Neuron (in vitro differentiated cells): ENCODE results near the gene SRSF6.
A peak's percentile ranks its signal among the peaks of the same experiment; 100 is the strongest.

Experiments
- H2AFZ ChIP-seq: one replicate; pipeline ENCODE4 v1.6.1; 2013; ENCODE audit warnings: low read depth, mild to moderate bottlenecking, inconsistent platforms, low read length, moderate library complexity
- H3K27me3 ChIP-seq: one replicate; pipeline ENCODE4 v1.6.1; 2013; ENCODE audit warnings: low read length; ENCODE audit not compliant: insufficient read depth
- H3K36me3 ChIP-seq: one replicate; pipeline ENCODE4 v1.6.1; 2013; ENCODE audit warnings: low read length; ENCODE audit not compliant: insufficient read depth
- H3K4me1 ChIP-seq: one replicate; pipeline ENCODE4 v1.6.1; 2013; ENCODE audit warnings: low read length; ENCODE audit not compliant: insufficient read depth
- H3K4me3 ChIP-seq: 2 replicates; pipeline ENCODE4 v1.5.1; 2013; ENCODE audit warnings: mild to moderate bottlenecking, low read length, moderate library complexity
- H3K9me3 ChIP-seq: one replicate; pipeline ENCODE4 v1.6.1; 2013; ENCODE audit warnings: low read length

Gene SRSF6

DNA sequence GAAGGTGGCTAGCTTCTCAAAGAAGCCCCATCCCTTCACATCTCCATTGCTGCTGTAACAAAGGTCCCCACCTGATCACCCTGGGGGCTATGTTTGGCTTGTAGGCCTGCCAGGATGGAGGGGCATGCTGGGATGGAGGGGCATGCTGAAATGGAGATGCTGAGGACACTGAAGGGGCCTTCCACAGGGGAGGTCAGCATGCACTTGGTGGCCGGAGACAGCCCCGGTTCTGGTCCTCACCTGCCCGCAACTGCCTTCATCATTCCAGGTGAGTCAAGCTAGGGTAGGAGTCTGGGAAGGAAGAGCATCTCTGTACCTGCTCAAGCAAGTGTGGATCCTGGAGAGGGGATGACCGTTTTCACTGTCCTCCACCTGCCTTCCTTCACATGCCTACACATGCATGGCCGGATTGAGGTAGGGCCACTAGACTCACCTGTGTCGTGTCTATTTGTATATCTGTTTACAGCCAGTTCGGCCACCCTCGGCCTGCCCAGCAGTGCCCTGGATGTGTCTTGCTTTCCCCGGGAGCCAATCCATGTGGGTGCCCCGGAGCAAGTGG lies 55.8 kb downstream of the SRSF6 start:
- peaks cover 14% of the 10 kb centered on the region for H3K4me1 ChIP-seq
- peak overlapping the region; percentile 80 for H3K4me3 ChIP-seq

More for the DNA sequence above, 55.8 kb downstream of the SRSF6 start:
- Histone ChIP-seq H3K27me3 (peaks cover 5% of the 10 kb centered on the region), H2AFZ (no peak overlapping the region), H3K36me3 (no peaks in the 10 kb centered on the region), H3K9me3 (no peaks in the 10 kb centered on the region)
